Stromal cell of bone marrow (primary cell): ENCODE data around the gene MMP2.

Experiments used
- DNase-seq: peaks from one replicate; pipeline ENCODE4 v3.0.0-alpha.2; 2012; ENCODE audit warnings: low read depth

Gene MMP2

GRCh38 chr16:55469821-55470532 lies 9.0 kb upstream of the MMP2 start:
- no peak for DNase-seq

GRCh38 chr16:55470533-55471371 lies 8.2 kb upstream of the MMP2 start:
- peak; percentile 60 for DNase-seq

- DNase-seq: peak; percentile 76
These were observed 7.4 kb upstream of the MMP2 start for GRCh38 chr16:55471448-55472097.

- DNase-seq: no peak
These were observed 5.4 kb upstream of the MMP2 start for GRCh38 chr16:55473587-55473986.

GRCh38 chr16:55474821-55475220 lies 4.2 kb upstream of the MMP2 start:
- DNase-seq: no peak

GRCh38 chr16:55475919-55476318 lies 3.1 kb upstream of the MMP2 start:
- DNase-seq: no peak

- peak; percentile 54 for DNase-seq
These were observed 2.1 kb upstream of the MMP2 start for GRCh38 chr16:55476625-55477533.

GRCh38 chr16:55477736-55478135 lies 1.3 kb upstream of the MMP2 start:
- no peak for DNase-seq

- DNase-seq: no peak
These were observed 587 bp downstream of the MMP2 start for GRCh38 chr16:55479430-55480140.

- peak; percentile 88 for DNase-seq
These were observed 1.2 kb downstream of the MMP2 start for GRCh38 chr16:55480228-55480655.

GRCh38 chr16:55481023-55481422 lies 2.0 kb downstream of the MMP2 start:
- DNase-seq: no peak

GRCh38 chr16:55482056-55482455 lies 3.1 kb downstream of the MMP2 start:
- DNase-seq: no peak

GRCh38 chr16:55487048-55487803 lies 8.2 kb downstream of the MMP2 start:
- DNase-seq: peak; percentile 98

- DNase-seq: no peak
These were observed 9.3 kb downstream of the MMP2 start for GRCh38 chr16:55488306-55488705.

GRCh38 chr16:55489119-55489955 lies 10.3 kb downstream of the MMP2 start:
- no peak for DNase-seq

GRCh38 chr16:55489956-55490265 lies 10.9 kb downstream of the MMP2 start:
- no peak for DNase-seq

- no peak for DNase-seq
These were observed 11.3 kb downstream of the MMP2 start for GRCh38 chr16:55490301-55490700.

GRCh38 chr16:55491691-55492090 lies 12.7 kb downstream of the MMP2 start:
- DNase-seq: no peak

GRCh38 chr16:55492756-55493380 lies 13.9 kb downstream of the MMP2 start:
- no peak for DNase-seq
